ENCODE data around the gene AFG1L.
"Not testable (repeated sequence)": the region's sequence is repeated elsewhere in the genome, so short reads cannot be mapped to it uniquely, and the experiment has no call there.

The AFG1L gene

GRCh38 chr6:108559884-108560462, 265.1 kb downstream of the AFG1L start:
- H3K27me3 ChIP-seq (ENCODE audit: control insufficient read depth, insufficient read depth, low read length), result no peaks in the 10 kb centered on the region
- peaks cover 18% of the 10 kb centered on the region for H3K4me1 ChIP-seq (ENCODE audit: control insufficient read depth, insufficient read depth, low read length)
- peak overlapping the region; percentile 99 for H3K9ac ChIP-seq (ENCODE audit: low read length)
- H3K4me3 ChIP-seq (ENCODE audit: low read length), result peak overlapping the region; percentile 74
- H3K36me3 ChIP-seq (ENCODE audit: control insufficient read depth, insufficient read depth, low read length), result no peaks in the 10 kb centered on the region
- no peaks in the 10 kb centered on the region for H3K9me3 ChIP-seq (ENCODE audit: control insufficient read depth, low read length)

- Histone ChIP-seq H3K9me3 (ENCODE audit: control insufficient read depth, low read length) (no peaks in the 10 kb centered on the region), H3K4me3 (ENCODE audit: low read length) (peak within 1 kb of the TSS; percentile 74), H3K27me3 (ENCODE audit: control insufficient read depth, insufficient read depth, low read length) (no peaks in the 10 kb centered on the region), H3K9ac (ENCODE audit: low read length) (peak within 1 kb of the TSS; percentile 99), H3K4me1 (ENCODE audit: control insufficient read depth, insufficient read depth, low read length) (peaks cover 23% of the 10 kb centered on the region), H3K36me3 (ENCODE audit: control insufficient read depth, insufficient read depth, low read length) (no peaks in the 10 kb centered on the region)
Observed at GRCh38 chr6:108560463-108561308, 265.8 kb downstream of the AFG1L start, which contains the start of gene FOXO3. Gene FOXO3, plus strand, starts transcription at chr6:108560917. Its CDS starts 292 bp downstream, at chr6:108561209.

- H3K4me3 ChIP-seq (ENCODE audit: low read length), result peak overlapping the region; percentile 29
- H3K9ac ChIP-seq (ENCODE audit: low read length), result peak overlapping the region; percentile 83
- not testable (repeated sequence) for H3K9me3 ChIP-seq (ENCODE audit: control insufficient read depth, low read length); H3K27me3 ChIP-seq (ENCODE audit: control insufficient read depth, insufficient read depth, low read length); H3K36me3 ChIP-seq (ENCODE audit: control insufficient read depth, insufficient read depth, low read length)
- peaks cover 25% of the 10 kb centered on the region for H3K4me1 ChIP-seq (ENCODE audit: control insufficient read depth, insufficient read depth, low read length)
Observed at GRCh38 chr6:108561309-108561647, 266.4 kb downstream of the AFG1L start.

- peak overlapping the region; percentile 29 for H3K4me3 ChIP-seq (ENCODE audit: low read length)
- H3K9ac ChIP-seq (ENCODE audit: low read length), result peak overlapping the region; percentile 83
- H3K27me3 ChIP-seq (ENCODE audit: control insufficient read depth, insufficient read depth, low read length), result no peaks in the 10 kb centered on the region
- peaks cover 31% of the 10 kb centered on the region for H3K4me1 ChIP-seq (ENCODE audit: control insufficient read depth, insufficient read depth, low read length)
- H3K9me3 ChIP-seq (ENCODE audit: control insufficient read depth, low read length), result no peaks in the 10 kb centered on the region
- no peaks in the 10 kb centered on the region for H3K36me3 ChIP-seq (ENCODE audit: control insufficient read depth, insufficient read depth, low read length)
Observed at GRCh38 chr6:108561742-108562502, 267.1 kb downstream of the AFG1L start.

- peak overlapping the region; percentile 83 for H3K9ac ChIP-seq (ENCODE audit: low read length)
- H3K27me3 ChIP-seq (ENCODE audit: control insufficient read depth, insufficient read depth, low read length), result no peaks in the 10 kb centered on the region
- peak overlapping the region; percentile 29 for H3K4me3 ChIP-seq (ENCODE audit: low read length)
- H3K36me3 ChIP-seq (ENCODE audit: control insufficient read depth, insufficient read depth, low read length), result peaks cover 3% of the 10 kb centered on the region
- peaks cover 32% of the 10 kb centered on the region for H3K4me1 ChIP-seq (ENCODE audit: control insufficient read depth, insufficient read depth, low read length)
- H3K9me3 ChIP-seq (ENCODE audit: control insufficient read depth, low read length), result no peaks in the 10 kb centered on the region
Observed at GRCh38 chr6:108562503-108562993, 267.7 kb downstream of the AFG1L start.

GRCh38 chr6:108563292-108563691, 268.4 kb downstream of the AFG1L start:
- peaks cover 32% of the 10 kb centered on the region for H3K4me1 ChIP-seq (ENCODE audit: control insufficient read depth, insufficient read depth, low read length)
- H3K9ac ChIP-seq (ENCODE audit: low read length), result peak overlapping the region; percentile 83
- no peaks in the 10 kb centered on the region for H3K9me3 ChIP-seq (ENCODE audit: control insufficient read depth, low read length)
- H3K36me3 ChIP-seq (ENCODE audit: control insufficient read depth, insufficient read depth, low read length), result peaks cover 3% of the 10 kb centered on the region
- H3K4me3 ChIP-seq (ENCODE audit: low read length), result no peak overlapping the region
- H3K27me3 ChIP-seq (ENCODE audit: control insufficient read depth, insufficient read depth, low read length), result no peaks in the 10 kb centered on the region

GRCh38 chr6:108564178-108564577, 269.3 kb downstream of the AFG1L start:
- H3K4me1 ChIP-seq (ENCODE audit: control insufficient read depth, insufficient read depth, low read length), result peaks cover 32% of the 10 kb centered on the region
- no peaks in the 10 kb centered on the region for H3K9me3 ChIP-seq (ENCODE audit: control insufficient read depth, low read length)
- H3K36me3 ChIP-seq (ENCODE audit: control insufficient read depth, insufficient read depth, low read length), result peaks cover 3% of the 10 kb centered on the region
- H3K27me3 ChIP-seq (ENCODE audit: control insufficient read depth, insufficient read depth, low read length), result no peaks in the 10 kb centered on the region
- no peak overlapping the region for H3K4me3 ChIP-seq (ENCODE audit: low read length)
- H3K9ac ChIP-seq (ENCODE audit: low read length), result no peak overlapping the region

GRCh38 chr6:108565091-108565766, 270.4 kb downstream of the AFG1L start:
- Histone ChIP-seq H3K4me3 (ENCODE audit: low read length) (no peak overlapping the region), H3K4me1 (ENCODE audit: control insufficient read depth, insufficient read depth, low read length) (peaks cover 32% of the 10 kb centered on the region), H3K27me3 (ENCODE audit: control insufficient read depth, insufficient read depth, low read length) (no peaks in the 10 kb centered on the region), H3K36me3 (ENCODE audit: control insufficient read depth, insufficient read depth, low read length) (peaks cover 3% of the 10 kb centered on the region), H3K9me3 (ENCODE audit: control insufficient read depth, low read length) (no peaks in the 10 kb centered on the region), H3K9ac (ENCODE audit: low read length) (no peak overlapping the region)

- Histone ChIP-seq H3K9ac (ENCODE audit: low read length) (no peak overlapping the region), H3K27me3 (ENCODE audit: control insufficient read depth, insufficient read depth, low read length) (no peaks in the 10 kb centered on the region), H3K4me3 (ENCODE audit: low read length) (no peak overlapping the region), H3K4me1 (ENCODE audit: control insufficient read depth, insufficient read depth, low read length) (peaks cover 32% of the 10 kb centered on the region), H3K9me3 (ENCODE audit: control insufficient read depth, low read length) (no peaks in the 10 kb centered on the region), H3K36me3 (ENCODE audit: control insufficient read depth, insufficient read depth, low read length) (peaks cover 3% of the 10 kb centered on the region)
Observed at GRCh38 chr6:108565893-108566292, 271.0 kb downstream of the AFG1L start.

- H3K4me1 ChIP-seq (ENCODE audit: control insufficient read depth, insufficient read depth, low read length), result peaks cover 32% of the 10 kb centered on the region
- H3K9me3 ChIP-seq (ENCODE audit: control insufficient read depth, low read length), result no peaks in the 10 kb centered on the region
- no peak overlapping the region for H3K4me3 ChIP-seq (ENCODE audit: low read length)
- no peaks in the 10 kb centered on the region for H3K27me3 ChIP-seq (ENCODE audit: control insufficient read depth, insufficient read depth, low read length)
- peaks cover 3% of the 10 kb centered on the region for H3K36me3 ChIP-seq (ENCODE audit: control insufficient read depth, insufficient read depth, low read length)
- H3K9ac ChIP-seq (ENCODE audit: low read length), result no peak overlapping the region
Observed at GRCh38 chr6:108566406-108566805, 271.6 kb downstream of the AFG1L start.

GRCh38 chr6:108568101-108568500, 273.2 kb downstream of the AFG1L start:
- no peak overlapping the region for H3K4me3 ChIP-seq (ENCODE audit: low read length)
- H3K9ac ChIP-seq (ENCODE audit: low read length), result no peak overlapping the region
- H3K27me3 ChIP-seq (ENCODE audit: control insufficient read depth, insufficient read depth, low read length), result no peaks in the 10 kb centered on the region
- peaks cover 3% of the 10 kb centered on the region for H3K36me3 ChIP-seq (ENCODE audit: control insufficient read depth, insufficient read depth, low read length)
- no peaks in the 10 kb centered on the region for H3K9me3 ChIP-seq (ENCODE audit: control insufficient read depth, low read length)
- peaks cover 28% of the 10 kb centered on the region for H3K4me1 ChIP-seq (ENCODE audit: control insufficient read depth, insufficient read depth, low read length)

Data from mucosa of stomach (tissue), 1 donor.